ENCODE measurements around the gene STON2.

STON2 gene

GRCh38 chr14:81402123-81402495 lies 2.0 kb upstream of the STON2 start:
- Mint-ChIP-seq H3K4me3 (no peak overlapping the region), H3K4me1 (no peaks in the 10 kb centered on the region)

DNA sequence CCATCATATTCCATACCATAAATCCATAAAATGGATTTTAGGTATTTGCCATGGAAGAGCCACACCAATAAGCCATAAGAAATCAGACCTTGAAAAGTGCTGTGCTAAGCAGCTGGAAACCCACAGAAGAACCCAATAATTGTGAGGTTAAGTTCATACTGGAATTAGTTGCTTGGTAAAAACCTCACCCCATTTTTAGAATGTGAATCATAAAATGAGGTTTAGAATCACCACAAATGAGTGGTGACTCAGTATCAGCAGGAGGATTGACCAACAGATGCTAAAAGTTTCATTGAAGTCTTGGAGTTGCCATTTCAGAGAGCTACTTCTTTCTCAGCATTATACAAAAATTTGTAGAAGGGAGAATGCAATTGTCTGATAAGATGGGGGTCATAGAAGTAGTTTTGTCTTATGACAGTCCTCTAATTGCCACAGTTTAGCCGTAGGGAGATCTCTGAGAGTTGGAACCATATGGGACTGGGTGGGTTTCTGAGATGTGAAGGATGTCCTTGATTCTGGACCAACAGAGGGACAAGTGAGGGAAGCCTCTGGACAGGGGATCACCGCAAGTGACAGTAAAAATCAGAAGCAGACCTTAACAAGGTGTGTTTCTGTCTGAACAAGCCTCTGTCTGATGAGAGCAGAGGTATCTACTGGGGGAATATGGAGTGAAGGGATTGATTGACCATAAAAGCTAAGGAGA lies 1.4 kb upstream of the STON2 start:
- H3K36me3 Mint-ChIP-seq (ENCODE audit: low read depth), result no peaks in the 10 kb centered on the region
- no peaks in the 10 kb centered on the region for H3K9me3 Mint-ChIP-seq
- no peaks in the 10 kb centered on the region for H3K27me3 Mint-ChIP-seq (ENCODE audit: low read depth, poor library complexity)
- H3K4me1 Mint-ChIP-seq, result no peaks in the 10 kb centered on the region
- no peak for DNase-seq
- no peak overlapping the region for H3K4me3 Mint-ChIP-seq
- TF ChIP-seq CTCF (IDR thresholded peaks at IDR 0.05), result no peak
- no peak overlapping the region for H3K27ac Mint-ChIP-seq

More at GRCh38 chr14:81402123-81402495, 2.0 kb upstream of the STON2 start:
- TF ChIP-seq CTCF (IDR thresholded peaks at IDR 0.05), result no peak
- Mint-ChIP-seq H3K9me3 (no peaks in the 10 kb centered on the region), H3K27ac (no peak overlapping the region), H3K36me3 (ENCODE audit: low read depth) (no peaks in the 10 kb centered on the region), H3K27me3 (ENCODE audit: low read depth, poor library complexity) (no peaks in the 10 kb centered on the region)
- DNase-seq, result no peak

DNA sequence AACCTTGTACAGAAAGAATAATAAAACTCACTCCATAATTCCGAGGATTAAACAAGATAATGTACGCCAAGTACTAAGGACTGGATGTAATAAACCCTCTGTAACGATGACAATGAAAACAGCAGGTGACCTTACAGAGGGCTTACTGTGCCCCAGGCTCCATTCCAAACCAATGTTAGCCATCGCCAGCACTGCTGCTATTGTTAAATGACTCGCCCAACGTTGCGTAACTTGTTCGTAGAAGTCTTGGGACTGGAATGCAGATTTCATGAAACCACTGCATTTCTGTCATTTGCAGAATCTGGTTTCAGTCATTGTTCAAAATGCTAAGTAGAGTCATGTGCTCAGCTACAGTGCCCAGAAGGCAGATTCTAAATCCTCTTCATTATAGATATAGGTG lies 728 bp upstream of the STON2 start:
- Mint-ChIP-seq H3K27ac (no peak overlapping the region), H3K27me3 (ENCODE audit: low read depth, poor library complexity) (no peaks in the 10 kb centered on the region), H3K4me1 (no peaks in the 10 kb centered on the region), H3K4me3 (no peak overlapping the region), H3K9me3 (no peaks in the 10 kb centered on the region), H3K36me3 (ENCODE audit: low read depth) (peaks cover 4% of the 10 kb centered on the region)
- no peak for DNase-seq
- TF ChIP-seq CTCF (IDR thresholded peaks at IDR 0.05), result no peak

DNA sequence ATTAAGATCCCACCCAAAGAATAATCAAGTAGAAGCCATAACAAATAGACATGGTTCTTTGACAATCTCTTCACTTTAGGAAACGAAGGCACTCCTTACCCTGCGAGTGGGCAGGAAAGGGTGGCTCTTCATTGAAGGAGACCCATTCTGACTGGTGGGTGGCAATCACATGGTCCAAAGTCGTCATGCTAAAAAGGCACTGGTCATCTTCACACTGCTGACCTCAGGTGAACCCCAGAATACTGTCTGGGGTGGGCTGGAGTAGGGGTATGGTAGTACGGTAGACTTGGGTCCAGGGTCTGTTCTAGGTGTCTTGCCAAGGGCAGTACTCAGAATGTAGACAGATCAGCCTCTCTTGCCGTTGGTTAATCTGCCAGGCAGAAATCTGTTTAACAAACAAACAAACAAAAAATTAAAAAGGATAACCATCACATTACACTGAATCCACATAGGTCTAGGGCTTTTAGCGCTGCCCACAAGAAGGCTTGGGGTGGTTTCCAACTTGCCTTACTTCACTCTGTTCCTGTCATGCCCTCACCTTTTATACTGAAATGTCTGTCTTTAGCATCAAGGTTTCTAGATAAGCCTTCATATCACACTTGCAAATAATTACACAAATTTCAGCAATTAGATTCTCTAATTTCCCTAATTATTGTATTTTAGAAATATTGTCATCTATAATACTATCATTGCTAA lies 1.8 kb downstream of the STON2 start:
- H3K36me3 Mint-ChIP-seq (ENCODE audit: low read depth), result peaks cover 13% of the 10 kb centered on the region
- H3K27ac Mint-ChIP-seq, result no peak overlapping the region
- peaks cover 3% of the 10 kb centered on the region for H3K27me3 Mint-ChIP-seq (ENCODE audit: low read depth, poor library complexity)
- TF ChIP-seq CTCF (IDR thresholded peaks at IDR 0.05), result no peak
- no peak for DNase-seq
- H3K4me3 Mint-ChIP-seq, result no peak overlapping the region
- no peaks in the 10 kb centered on the region for H3K4me1 Mint-ChIP-seq
- peaks cover 3% of the 10 kb centered on the region for H3K9me3 Mint-ChIP-seq

DNA sequence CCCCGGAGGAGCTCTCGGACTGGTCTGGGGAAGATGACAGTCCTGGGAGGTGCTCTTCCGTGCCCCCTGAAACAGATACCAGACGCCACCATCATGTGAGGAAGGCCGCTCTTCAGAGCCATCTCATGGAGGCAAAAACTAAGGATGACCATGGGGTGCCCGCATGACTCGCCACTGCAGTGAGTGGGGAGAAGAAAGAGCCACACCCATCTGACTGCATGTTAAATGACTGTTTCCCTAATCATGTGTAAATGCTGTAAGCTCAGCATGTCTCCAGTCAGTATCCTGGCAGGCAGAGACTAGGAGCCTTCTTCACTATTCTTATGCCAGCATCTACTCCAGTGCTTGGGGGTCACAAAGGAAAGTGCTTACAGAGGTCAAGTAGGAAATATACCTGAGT lies 4.0 kb downstream of the STON2 start:
- no peak for DNase-seq
- no peak overlapping the region for H3K27ac Mint-ChIP-seq

More for the DNA sequence above, 4.0 kb downstream of the STON2 start:
- H3K27me3 Mint-ChIP-seq (ENCODE audit: low read depth, poor library complexity), result peaks cover 3% of the 10 kb centered on the region
- H3K4me1 Mint-ChIP-seq, result peaks cover 3% of the 10 kb centered on the region
- peaks cover 3% of the 10 kb centered on the region for H3K9me3 Mint-ChIP-seq
- H3K4me3 Mint-ChIP-seq, result no peak overlapping the region
- no peak for TF ChIP-seq CTCF (IDR thresholded peaks at IDR 0.05)
- peaks cover 13% of the 10 kb centered on the region for H3K36me3 Mint-ChIP-seq (ENCODE audit: low read depth)
